HG03103 (cell line): ENCODE data around the gene OR7C1.
"Not testable (repeated sequence)": the region's sequence is repeated elsewhere in the genome, so short reads cannot be mapped to it uniquely, and the experiment has no call there.

Experiments used
- ATAC-seq: cut with Tn5 transposase; IDR thresholded peaks from one replicate; pipeline ENCODE4 v1.9.1; 2021; ENCODE audit warnings: low read depth; ENCODE audit not compliant: unreplicated experiment

Gene OR7C1

DNA sequence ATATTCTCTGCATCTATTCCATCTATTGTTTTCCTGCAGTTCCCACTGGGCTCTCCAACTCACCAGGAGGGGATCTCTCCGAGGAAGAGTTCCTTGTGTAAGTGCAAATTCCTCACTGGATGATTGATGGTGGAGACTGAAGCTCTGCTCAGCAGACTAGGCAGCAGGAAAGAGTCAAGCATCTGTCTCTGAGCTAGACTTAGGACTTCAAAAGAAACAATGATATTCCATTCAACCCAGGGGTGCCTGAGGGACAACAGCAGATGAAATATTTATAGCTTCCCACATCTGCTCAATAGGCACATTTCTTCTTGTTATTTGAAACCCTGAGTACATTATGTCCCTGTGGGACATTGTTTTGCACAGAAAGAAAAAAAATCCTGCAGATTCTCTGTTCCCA lies at the start of gene OR7C1, which contains the start of gene OR7A5:
Gene OR7C1 (minus strand): TSS at position 175 of the 400 bp plus-strand sequence. CDS start 35,049 bp downstream, outside the sequence.
Gene OR7A5 (minus strand): TSS at position 175 of the 400 bp plus-strand sequence. CDS start 6,944 bp downstream, outside the sequence.
- ATAC-seq = no peak

DNA sequence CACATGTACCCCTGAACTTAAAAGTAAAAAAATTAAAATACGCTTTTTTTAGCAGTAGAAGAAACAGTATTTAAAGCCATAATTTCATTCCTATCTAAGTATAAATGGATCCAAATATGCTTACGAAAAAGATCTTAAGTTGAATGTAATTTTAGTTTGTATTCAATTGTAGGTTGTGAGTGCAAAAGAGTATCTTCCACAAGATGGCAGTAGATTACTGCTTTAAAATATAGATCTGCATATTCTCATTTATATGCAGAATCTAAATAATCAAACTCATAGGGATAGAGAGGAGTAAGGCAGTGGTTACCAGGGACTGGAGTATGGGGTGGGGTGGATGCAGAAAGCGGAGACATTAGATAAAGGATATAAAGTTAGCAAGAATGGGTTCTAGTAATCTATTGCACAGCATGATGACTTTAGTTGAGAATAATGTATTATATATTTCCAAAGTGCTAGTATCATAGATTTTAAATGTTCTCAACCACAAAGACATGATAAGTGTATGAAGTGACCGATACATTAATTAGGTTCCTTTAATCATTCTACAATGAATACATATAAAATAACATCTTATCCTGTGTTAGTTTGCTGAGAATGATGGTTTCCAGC lies 36.7 kb upstream of the OR7C1 start:
- ATAC-seq = no peak

DNA sequence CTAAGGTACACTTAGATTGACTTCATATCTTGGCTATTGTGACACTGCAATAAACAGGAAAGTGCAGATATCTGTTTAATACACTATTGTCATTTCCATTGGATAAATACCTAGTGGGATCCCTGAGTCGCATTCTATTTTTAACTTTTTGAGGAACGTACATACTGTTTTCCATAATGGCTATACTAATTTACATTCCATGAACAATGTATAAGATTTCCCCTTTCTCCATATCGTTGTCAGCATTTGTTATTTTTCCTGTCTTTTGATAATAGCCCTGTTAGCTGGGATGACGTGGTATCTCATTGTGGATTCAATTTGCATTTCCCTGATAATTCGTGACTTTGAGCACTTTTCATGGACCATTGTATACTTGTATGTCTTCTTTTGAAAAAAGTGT lies 33.5 kb upstream of the OR7C1 start:
- ATAC-seq = no peak

DNA sequence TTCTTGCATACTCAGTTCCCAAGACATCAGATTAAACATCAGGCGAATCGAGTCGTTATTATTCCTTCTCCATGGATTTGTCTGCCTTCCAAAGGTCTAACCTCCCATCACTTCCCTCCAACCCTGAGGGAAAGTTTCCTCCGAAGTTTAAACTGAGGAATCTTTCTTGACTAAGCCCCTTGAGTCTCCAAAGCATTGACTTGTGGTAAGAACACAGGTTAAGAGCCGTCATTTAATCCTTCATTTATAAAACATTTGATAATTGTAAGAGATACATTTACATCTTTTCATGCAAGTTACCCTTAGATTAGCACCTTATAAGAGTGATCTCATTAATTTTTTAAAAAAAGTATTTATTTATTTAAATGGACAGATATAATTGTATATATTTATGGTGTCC lies 13.8 kb upstream of the OR7C1 start, which contains the start of gene OR7A10:
Gene OR7A10 (minus strand): TSS at position 101 of the 400 bp plus-strand sequence. CDS start 7,045 bp downstream, outside the sequence.
- ATAC-seq = no peak

DNA sequence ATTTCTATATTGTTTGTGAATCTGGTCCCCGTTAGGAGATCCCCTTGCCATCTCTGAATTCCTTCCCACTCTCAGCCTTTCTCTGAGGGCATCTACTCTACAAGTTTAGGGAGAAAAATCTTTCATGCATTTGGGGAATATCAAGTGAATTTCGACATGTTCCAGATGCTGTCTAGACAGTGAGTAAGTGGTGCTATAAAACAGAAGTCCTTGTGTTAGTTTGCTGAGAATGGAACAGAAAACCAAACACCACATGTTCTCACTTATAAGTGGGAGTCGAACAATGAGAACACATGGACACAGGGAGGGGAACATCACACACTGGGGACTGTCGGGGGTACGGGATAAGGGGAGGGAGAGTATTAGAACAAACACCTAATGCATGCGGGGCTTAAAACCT lies 8.6 kb upstream of the OR7C1 start:
- ATAC-seq = no peak

DNA sequence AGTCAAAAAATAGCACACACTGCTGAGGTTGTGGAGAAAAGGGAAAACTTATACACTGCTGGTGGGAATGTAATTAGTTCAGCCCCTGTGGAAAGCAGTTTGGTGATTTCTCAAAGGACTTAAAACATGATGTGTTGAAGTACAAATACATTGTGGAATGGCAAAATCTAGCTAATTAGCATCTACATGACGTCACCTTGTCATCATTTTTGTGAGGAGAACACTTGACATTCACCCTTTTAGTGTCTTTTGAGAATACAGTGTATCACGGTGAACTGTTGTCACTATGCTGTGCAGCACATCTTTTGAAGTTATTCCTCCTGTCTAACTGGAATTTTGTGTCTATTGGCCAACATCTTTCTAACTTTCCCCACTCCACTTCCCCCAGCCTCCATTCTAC lies 8.2 kb upstream of the OR7C1 start:
- ATAC-seq = no peak

DNA sequence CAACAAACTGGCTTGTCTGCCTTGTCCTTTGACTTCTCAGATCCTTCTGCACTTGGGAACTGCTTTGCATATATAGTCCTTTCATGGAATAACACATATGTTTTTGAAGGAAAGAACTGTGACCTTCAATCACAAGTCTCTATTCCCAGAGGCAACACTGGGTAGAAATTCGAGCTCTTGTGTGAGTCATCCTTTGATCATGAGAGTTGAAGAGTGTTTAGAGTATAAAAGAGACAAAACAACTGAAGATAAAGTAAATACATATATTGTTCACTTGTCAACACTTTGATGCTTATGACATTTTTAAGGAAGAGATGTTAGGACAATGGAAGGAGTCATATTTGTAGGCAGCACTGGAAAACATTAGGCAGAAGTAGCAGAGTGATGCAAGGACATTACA lies 5.2 kb upstream of the OR7C1 start:
- no peak for ATAC-seq

DNA sequence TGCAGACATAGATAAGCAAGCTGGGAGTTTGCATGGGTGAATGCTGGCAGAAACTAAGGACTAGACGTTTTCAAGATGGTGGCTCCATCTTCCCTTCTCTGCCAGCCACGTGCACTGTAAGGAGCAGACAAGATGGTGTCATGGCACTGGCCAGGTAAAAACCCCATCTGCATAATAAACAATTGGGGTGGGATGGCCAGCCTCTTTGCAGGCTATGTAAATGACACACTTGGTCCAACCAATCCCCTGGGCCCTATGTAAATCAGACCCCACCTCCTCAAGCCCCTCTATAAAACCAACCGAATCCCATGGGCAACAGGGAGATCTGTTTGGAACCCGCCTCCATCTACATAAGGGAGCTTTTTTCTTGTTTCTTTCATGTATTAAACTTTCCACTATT lies 2.4 kb upstream of the OR7C1 start:
- ATAC-seq = no peak

DNA sequence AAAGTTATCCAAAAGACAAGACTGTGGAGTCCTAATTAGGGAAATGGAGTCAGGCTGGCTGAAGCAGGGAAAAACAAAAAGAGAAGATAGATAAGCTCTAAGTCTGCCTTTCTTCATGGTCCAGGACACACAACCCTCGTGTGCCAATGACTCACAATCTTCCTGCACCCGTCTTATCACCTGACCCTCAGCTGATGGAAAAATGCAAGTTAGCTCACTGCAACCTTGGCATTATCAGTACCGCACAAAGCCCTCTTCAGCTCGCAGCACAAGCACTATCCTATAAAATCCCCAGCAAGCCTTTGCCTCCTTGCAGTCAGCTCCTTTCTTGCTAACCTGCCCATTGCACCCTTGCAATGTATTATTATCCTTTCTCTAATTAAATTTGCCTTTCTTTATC lies 4.3 kb downstream of the OR7C1 start:
- no peak for ATAC-seq

DNA sequence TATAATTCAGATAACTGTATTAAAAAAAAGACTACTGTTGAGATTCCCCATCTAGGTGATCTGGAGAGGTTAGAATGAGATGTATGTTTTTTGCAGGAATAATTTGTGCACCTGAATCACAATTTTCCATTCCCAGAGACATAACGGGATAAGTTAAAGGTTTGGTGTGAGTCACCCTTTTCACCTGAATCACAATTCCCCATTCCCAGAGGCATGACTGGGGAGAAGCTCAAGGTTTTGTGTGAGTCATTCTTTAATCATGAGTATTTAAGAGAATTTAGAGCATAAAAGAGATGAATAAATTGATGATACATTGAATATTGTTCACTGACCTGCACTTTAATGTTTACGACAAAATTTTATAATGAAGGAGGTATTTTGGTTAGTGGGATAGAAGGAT lies 9.0 kb downstream of the OR7C1 start:
- ATAC-seq = no peak

DNA sequence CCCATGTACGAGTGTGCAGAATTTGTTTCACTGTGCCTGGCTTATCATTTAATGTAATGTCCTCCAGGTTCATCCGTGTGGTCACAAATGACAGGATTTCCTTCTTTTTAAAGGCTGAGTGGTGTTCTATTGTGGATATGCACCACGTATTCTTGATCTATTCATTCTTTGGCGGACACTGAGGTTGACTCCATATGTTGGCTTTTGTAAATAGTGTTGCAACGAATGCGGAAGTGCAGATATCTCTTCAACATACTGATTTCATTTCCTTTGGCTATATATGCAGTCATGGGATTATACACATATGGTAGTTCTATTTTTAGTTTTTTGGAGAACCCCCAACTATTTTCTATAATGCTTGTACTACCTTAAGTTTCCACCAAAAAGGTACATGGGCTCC lies 13.0 kb downstream of the OR7C1 start:
- no peak for ATAC-seq

DNA sequence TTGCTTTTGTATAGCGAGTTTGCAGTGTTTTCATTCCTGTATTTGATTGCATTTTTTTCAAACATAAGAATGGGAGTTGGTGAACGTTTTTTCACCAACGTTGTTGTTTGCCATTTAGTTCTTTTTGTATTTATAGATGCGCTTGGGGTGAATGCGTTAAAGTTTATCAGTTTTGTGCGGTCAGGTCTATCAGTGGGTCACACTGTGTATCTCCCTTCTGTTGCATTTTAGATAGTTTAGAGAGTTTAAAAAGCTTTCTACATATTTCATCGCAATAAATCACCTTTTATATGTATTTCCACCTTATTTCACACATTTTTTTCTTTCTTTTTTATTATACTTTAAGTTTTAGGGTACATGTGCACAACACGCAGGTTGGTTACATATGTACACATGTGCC lies 16.4 kb downstream of the OR7C1 start:
- ATAC-seq = no peak

DNA sequence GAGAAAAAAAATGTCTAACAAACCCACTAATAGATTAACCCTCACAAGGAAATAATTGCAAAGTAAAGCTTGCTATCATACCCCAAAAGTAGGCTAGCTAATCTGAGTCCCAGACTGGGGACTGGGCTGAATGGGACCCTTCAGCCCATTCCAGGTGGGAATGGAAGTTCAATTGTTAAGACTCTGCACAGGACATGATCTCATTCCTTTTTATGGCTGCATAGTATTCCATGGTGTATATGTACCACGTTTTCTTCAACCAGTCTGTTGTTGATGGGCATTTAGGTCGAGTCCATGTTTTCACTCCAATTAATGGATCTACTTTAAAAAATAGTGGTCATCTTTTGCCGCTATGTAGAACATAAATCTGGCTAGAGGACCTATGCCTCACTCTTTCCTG lies 17.9 kb downstream of the OR7C1 start:
- ATAC-seq = no peak

DNA sequence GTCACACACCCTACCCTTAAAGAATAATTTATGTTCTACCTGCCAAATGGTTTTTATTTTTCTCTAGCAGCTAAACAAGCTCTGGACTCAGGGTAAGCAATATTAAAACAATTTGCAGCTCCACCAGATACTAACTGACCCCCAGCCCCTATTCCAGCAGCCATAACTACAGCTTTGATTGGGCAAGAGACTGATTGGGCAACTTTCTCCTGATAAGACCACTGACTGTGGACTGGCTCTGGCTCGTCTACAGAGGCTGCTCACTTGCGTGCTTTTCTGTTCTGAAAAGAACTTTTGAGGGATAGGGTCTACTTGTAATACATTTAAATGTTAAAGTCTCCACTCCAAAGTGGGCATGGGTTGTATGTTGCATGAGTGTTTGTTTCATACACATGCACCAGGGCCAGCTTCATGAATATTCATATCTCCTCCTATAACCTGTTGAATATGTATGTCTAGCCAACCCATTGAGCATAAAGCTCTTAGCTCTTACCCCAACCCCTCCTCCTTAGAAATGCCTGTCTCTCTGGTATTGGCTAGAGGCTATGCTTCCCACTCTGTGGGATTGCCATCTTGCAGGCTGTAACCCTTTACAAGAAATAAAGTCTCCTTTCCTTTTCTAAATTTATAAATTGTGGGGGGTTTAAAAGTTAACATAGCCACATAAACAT lies 19.9 kb downstream of the OR7C1 start:
- no peak for ATAC-seq

DNA sequence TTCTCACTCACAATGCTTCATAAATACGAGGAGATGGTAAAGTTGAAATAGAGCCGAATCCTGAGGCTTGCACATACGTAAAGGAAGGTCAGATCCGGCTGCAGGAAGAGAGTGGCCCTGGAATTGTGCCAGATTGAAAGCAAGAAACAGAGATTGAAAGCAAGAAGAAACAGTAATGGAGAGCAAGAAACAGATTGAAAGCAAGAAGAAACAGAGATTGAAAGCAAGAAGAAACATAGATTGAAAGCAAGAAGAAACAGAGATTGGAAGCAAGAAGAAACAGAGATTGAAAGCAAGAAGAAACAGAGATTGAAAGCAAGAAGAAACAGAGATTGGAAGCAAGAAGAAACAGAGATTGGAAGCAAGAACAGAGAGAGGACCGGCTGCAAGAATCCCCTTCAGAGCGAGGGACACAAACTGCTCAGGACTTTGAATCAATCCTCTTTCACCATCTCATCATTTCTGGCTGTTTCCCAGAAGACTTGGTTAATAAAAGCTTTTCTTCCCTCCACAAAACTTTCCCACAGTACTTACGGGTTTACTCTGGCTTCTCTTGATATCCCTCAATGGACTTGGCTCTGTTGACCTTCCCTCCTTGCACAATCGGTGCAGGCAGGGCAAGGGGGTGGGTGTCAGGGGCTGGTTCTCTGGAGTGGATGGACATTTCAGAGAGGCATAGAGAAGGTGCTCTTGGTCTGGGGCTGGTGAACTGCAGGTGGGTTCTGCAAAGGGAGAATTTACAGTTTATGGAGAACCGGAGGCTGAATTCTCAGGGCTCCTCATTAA lies 25.5 kb downstream of the OR7C1 start:
- ATAC-seq = no peak

DNA sequence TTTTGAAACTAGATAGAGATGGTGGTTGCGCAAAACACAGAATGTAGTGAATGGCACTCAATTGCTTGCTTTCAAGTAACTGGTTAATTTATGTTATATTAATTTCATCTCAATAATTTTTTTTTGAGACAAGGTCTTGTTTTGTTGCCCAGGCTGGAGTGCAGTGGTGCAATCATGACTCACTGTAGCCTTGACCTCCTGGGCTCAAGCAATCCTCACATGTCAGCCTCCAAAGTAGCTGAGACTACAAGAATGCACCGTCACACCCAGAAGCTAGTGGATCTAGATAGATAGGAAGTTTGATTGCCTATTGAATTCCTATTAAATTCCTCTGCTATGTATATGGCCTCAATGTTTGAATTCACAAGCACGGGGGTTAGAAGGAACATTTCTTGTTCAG lies 30.2 kb downstream of the OR7C1 start:
- no peak for ATAC-seq

DNA sequence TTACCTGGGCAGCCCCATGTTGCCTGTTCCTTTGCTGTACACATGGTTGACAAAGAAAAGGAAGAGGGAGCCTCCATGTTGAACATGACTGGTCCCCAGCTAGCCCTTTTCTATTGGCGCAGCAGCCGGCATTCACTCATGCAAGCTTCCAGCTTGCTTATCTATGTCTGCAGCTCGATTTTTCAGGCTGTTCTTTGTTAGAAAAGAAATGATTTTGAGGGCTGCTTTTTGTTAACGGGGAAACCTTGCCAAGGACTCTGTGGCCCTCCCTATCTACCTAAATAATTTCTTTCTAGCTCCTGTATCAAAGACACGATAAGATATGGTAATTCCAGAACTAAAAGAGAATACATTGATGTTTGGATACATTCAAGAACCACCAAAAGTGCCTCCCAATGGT lies 36.2 kb downstream of the OR7C1 start:
- no peak for ATAC-seq

DNA sequence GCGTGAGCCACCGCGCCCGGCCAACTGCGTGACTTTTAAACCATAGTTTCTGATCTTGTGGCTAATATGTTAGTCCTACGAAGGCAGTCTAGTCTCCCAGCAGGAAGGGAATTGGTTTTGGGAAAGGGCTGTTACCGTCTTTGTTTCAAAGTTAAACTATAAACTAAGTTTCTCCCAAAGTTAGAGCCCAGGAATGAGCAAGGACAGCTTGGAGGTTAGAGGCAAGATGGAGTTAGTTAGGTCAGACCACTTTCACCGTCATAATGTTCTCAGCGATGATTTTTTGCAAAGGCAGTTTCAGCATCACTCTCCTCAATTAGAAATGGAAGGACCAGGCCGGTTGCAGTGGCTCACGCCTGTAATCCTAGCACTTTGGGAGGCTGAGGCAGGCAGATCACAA lies 39.0 kb downstream of the OR7C1 start:
- ATAC-seq = no peak

DNA sequence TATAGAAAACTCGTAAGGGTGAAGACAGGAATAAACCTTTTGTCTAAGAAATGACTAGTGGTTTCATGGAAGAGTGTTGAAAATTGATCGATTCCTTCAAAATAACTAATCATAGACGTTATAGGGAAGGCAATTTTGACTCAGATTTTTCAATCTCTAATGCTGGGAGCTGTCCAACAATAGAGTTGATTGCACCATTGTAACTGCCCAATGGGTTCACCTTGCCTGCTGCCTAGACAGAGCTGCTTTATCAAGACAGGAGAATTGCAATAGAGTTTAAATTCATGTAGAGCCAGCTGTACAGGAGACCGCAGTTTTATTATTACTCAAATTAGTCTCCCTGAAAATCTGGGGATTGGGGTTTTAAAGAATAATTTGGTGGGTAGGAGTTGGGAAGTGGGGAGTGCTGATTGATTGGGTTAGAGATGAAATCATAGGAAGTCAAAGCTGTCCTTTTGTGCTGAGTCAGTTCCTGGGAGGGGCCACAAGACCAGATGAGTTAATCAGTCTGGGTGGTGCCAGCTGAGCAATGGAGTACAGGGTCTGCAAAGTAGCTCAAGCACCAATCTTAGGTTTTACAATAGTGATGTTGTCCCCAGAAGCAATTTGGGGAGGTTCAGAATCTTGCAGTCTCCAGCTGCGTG lies 39.8 kb downstream of the OR7C1 start:
- no peak for ATAC-seq

DNA sequence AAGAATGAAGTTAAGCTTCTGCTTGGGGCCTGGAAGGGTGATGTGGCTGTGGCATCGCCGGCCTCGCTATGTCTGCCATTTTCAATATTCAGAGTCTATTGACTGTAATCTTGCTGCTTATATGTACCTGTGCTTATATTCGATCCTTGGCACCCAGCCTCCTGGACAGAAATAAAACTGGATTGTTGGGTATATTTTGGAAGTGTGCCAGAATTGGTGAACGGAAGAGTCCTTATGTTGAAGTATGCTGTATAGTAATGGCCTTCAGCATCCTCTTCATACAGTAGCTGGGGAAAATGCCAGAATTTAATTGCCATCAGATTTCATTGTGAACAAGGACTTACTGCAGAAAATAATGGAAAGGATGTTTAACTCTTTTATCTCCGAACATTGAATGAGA lies 42.7 kb downstream of the OR7C1 start:
- not testable (repeated sequence) for ATAC-seq

DNA sequence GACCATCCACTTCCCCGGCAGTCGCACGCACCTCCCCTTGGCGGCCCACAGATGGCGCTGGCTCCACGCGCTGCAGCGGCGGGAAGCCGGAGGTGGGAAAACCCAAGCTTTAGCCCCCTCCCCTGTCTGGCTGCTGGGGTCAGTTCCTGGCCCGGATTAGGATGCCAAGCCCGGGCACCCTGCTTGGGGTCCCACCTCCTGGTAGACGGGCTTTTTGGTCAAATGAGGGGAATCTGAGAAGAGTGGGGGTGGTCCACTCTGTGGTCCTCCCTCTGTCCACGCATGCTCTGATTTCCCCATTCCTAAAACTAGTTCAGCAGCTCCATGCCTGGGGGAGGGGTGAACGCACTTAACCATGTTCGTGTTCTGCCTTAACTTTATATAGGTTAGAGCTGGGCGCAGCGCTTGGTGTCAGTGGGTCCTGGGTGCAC lies 48.5 kb downstream of the OR7C1 start:
- ATAC-seq = no peak
